ENCODE results near the gene ATXN1. TPM values are rescaled to one million over a fixed set of nuclear protein-coding genes. Genes with fewer than 3 reads are reported as not detected.

ATXN1 gene
- total and polyA plus RNA-seq, 2 of the 8 experiments (the other 6 are each of a cell fraction or from before 2014, with no cell fraction given): 1.6 to 4.0 TPM

GRCh38 chr6:16339265-16339587 is 422.0 kb downstream of the ATXN1 start:
- Histone ChIP-seq H3K56ac (replicated peaks; ENCODE audit: insufficient read length, low read depth, low read length) (no peak overlapping the region), H2BK5ac (ENCODE audit: low read depth, low read length) (no peak overlapping the region), H2BK120ac (replicated peaks; ENCODE audit: low read depth, low read length) (no peak overlapping the region), H3K18ac (ENCODE audit: extremely low read depth, low read length) (no peak overlapping the region), H2BK15ac (ENCODE audit: low read length) (no peak overlapping the region), H2BK20ac (ENCODE audit: low read length) (no peak overlapping the region), H4K91ac (replicated peaks; ENCODE audit: insufficient read length, low read length) (no peak overlapping the region), H2BK12ac (ENCODE audit: low read depth, low read length) (no peak overlapping the region), H3K4me1 (replicated peaks in 1 of 4; ENCODE audit: control insufficient read depth in 3 of 4, insufficient read depth in 4 of 4, low read length in 3 of 4) (peaks cover 0 to 3% (median 0%) of the 10 kb centered on the region in 4 experiments; a peak in 1 of 7 replicates), H2AFZ (ENCODE audit: low read length) (no peak overlapping the region; the same call in 1 of the 2 replicates), H3K4ac (replicated peaks; ENCODE audit: insufficient read length, low read depth, low read length) (peak overlapping the region; percentile 70), H3K27me3 (replicated peaks in 1 of 4; ENCODE audit: control insufficient read depth in 3 of 4, extremely low read depth in 1 of 4, insufficient read depth in 3 of 4, low read length in 3 of 4) (no peaks in the 10 kb centered on the region), H4K8ac (ENCODE audit: extremely low read depth, insufficient read depth, low read length) (no peak overlapping the region), H3K4me2 (ENCODE audit: insufficient read depth in 1 of 2, low read depth in 2 of 2, low read length in 2 of 2) (no peak overlapping the region), H3K27ac (ENCODE audit: low read depth, low read length) (no peak overlapping the region), H3K23ac (ENCODE audit: insufficient read length) (no peak overlapping the region), H3K79me2 (ENCODE audit: control insufficient read depth in 1 of 2, insufficient read depth in 2 of 2, low read length in 2 of 2) (no peaks in the 10 kb centered on the region), H3K79me1 (ENCODE audit: low read depth, low read length) (no peaks in the 10 kb centered on the region), H4K5ac (ENCODE audit: insufficient read length, low read depth, low read length) (no peak overlapping the region), H4K20me1 (replicated peaks in 1 of 2; ENCODE audit: control insufficient read depth in 1 of 2, insufficient read depth in 2 of 2, low read length in 2 of 2) (no peaks in the 10 kb centered on the region), H3K23me2 (ENCODE audit: low read depth, low read length) (no peaks in the 10 kb centered on the region), H2AK5ac (ENCODE audit: low read depth, low read length) (no peak overlapping the region), H3K36me3 (ENCODE audit: control insufficient read depth in 2 of 4, insufficient read depth in 4 of 4, low read length in 3 of 4) (no peaks in the 10 kb centered on the region), H3K4me3 (ENCODE audit: extremely low read depth in 1 of 4, insufficient read depth in 2 of 4, low read depth in 3 of 4, low read length in 4 of 4) (no peak overlapping the region), H3K9ac (replicated peaks in 1 of 4; ENCODE audit: extremely low read depth in 1 of 4, low read depth in 3 of 4, low read length in 3 of 4) (no peak overlapping the region), H3K14ac (ENCODE audit: insufficient read length) (no peak overlapping the region), H3K9me3 (ENCODE audit: insufficient read depth in 2 of 2, low read depth in 1 of 2, low read length in 1 of 2) (no peaks in the 10 kb centered on the region)
- FAIRE-seq: no peak
- WGBS, 2 experiments (ENCODE audit: extremely low coverage in 1 of 2, insufficient coverage in 1 of 2, insufficient read length in 1 of 2, insufficient replicate concordance in 2 of 2, low coverage in 1 of 2, low lambda C conversion rate in 2 of 2, missing lambda C conversion rate in 1 of 2): 80% methylated on average over 3 of the region's 3 CpGs; no CpG with 5 or more reads in 1 of the 2 experiments
- CTCF ChIA-PET (ENCODE audit: partially characterized antibody): interaction anchor here (0.7 to 9.7 kb wide), 8 partner anchors 10 to 101 kb away, joined by 3 to 84 read pairs (median 4); partner anchors contain the start of gene GMPR
- TF ChIP-seq CTCF (IDR thresholded peaks at IDR 0.05; ENCODE audit: control extremely low read depth in 1 of 3, insufficient read depth in 1 of 3, low read depth in 1 of 3, low read length in 3 of 3) (no peak), SP1 (IDR thresholded peaks at IDR 0.05; ENCODE audit: low read depth, low read length) (no peak), SIRT6 (IDR thresholded peaks at IDR 0.05; ENCODE audit: low read length) (no peak), BRCA1 (IDR thresholded peaks at IDR 0.05; ENCODE audit: low read depth, low read length) (no peak), POLR2A (IDR thresholded peaks at IDR 0.05; ENCODE audit: control extremely low read depth in 1 of 2, low read depth in 2 of 2, low read length in 2 of 2) (no peak), YY1 (IDR thresholded peaks at IDR 0.05; ENCODE audit: low read depth, low read length) (no peak), HDAC6 (IDR thresholded peaks at IDR 0.05; ENCODE audit: low read depth, low read length) (no peak), SIN3A (conservative IDR thresholded peaks at IDR 0.05 in 1 of 2, IDR thresholded peaks at IDR 0.05 in 1 of 2; ENCODE audit: low read depth in 1 of 2, low read length in 2 of 2) (no peak), CTBP2 (IDR thresholded peaks at IDR 0.05; ENCODE audit: borderline replicate concordance, insufficient read depth, insufficient read length, low read length) (no peak), CHD2 (IDR thresholded peaks at IDR 0.05; ENCODE audit: low read length) (no peak), RAD21 (IDR thresholded peaks at IDR 0.05 in 1 of 2, conservative IDR thresholded peaks at IDR 0.05 in 1 of 2; ENCODE audit: low read depth in 2 of 2, low read length in 2 of 2) (no peak)
- DNase-seq (ENCODE audit: low read depth in 1 of 2, low spot score in 2 of 2): no peak
- POLR2A ChIA-PET (ENCODE audit: partially characterized antibody): interaction anchor here (0.8 kb wide), 1 partner anchor 9 kb away, joined by 3 read pairs; no protein-coding TSS in a partner anchor
